Uterus (tissue), 2 donors: ENCODE results near the gene SRPRA.

Experiments used
- POLR2A ChIP-seq, 2 donors: fragments of 450-650 bp; IDR thresholded peaks; one replicate each; pipeline ENCODE4 v1.6.1; 2016; ENCODE audit warnings: antibody characterized with exemption in 2 of 2, mild to moderate bottlenecking in 1 of 2, moderate library complexity in 1 of 2
- TF ChIP-seq, protein P1 (sequence below), 4 experiments: fragments of 200-600 bp in 2 of 4; fragments of 450-650 bp in 2 of 4; sonication (generic) in 2 of 4; IDR thresholded peaks; one replicate each; pipeline ENCODE4 v1.5.1; 2016 to 2019; ENCODE audit warnings: antibody characterized with exemption in 4 of 4, mild to moderate bottlenecking in 2 of 4, moderate library complexity in 1 of 4

DNA sequence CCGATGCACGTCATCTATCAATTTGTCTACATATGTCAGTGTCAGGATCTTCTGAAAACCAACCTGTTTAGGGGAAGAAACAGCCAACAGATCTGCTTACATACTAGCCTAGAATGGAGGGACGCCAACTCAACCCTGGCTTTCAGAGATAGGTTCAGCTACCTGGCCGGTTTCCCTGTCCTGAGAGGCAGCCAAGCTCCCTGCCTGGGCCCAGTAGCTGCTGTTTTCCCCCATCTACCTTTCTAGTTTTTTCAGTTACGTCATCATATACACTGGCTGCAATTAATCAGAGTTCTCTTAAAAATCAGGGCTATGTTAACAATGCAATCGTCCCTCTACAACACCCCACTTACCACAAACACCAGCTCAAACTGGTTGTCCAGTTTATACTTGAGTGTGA, 1.0 kb downstream of the SRPRA start:
- TF ChIP-seq, protein P1, sequence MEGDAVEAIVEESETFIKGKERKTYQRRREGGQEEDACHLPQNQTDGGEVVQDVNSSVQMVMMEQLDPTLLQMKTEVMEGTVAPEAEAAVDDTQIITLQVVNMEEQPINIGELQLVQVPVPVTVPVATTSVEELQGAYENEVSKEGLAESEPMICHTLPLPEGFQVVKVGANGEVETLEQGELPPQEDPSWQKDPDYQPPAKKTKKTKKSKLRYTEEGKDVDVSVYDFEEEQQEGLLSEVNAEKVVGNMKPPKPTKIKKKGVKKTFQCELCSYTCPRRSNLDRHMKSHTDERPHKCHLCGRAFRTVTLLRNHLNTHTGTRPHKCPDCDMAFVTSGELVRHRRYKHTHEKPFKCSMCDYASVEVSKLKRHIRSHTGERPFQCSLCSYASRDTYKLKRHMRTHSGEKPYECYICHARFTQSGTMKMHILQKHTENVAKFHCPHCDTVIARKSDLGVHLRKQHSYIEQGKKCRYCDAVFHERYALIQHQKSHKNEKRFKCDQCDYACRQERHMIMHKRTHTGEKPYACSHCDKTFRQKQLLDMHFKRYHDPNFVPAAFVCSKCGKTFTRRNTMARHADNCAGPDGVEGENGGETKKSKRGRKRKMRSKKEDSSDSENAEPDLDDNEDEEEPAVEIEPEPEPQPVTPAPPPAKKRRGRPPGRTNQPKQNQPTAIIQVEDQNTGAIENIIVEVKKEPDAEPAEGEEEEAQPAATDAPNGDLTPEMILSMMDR (IDR thresholded peaks at IDR 0.05) = no peak
- no peak for TF ChIP-seq POLR2A (IDR thresholded peaks at IDR 0.05)
